ENCODE data around the gene TBL1X. TPM values are rescaled to one million over a fixed set of nuclear protein-coding genes. Genes with fewer than 3 reads are reported as not detected.

The TBL1X gene
- total and polyA plus RNA-seq, 2 of the 13 experiments (the other 11 are each of a cell fraction or from before 2014, with no cell fraction given) = 17.6 to 19.9 TPM

DNA sequence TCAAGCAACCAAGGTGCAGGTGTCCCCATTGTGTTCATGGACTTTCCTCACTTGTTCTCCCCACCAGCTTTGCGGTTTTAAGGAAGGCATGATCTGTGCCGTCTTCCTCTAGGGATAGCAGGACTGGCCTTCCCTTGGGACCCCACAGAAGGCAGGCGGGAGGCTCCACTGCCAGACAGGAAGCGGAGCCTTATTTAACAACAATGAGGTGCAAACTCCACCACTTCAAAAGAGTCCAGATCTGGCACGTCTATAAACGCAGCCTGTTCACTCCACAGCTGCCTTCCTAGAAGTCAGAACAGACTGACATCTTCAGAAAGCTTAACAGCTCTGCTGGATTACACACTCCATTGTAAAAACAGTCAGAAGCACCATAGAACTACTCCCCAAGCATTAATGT, 302.5 kb downstream of the TBL1X start:
- Histone ChIP-seq H3K27ac (ENCODE audit: extremely low read length, insufficient read depth, low read length) (no peak overlapping the region), H3K4me2 (ENCODE audit: low read depth, low read length) (peak overlapping the region; percentile 51), H4K20me1 (ENCODE audit: insufficient read depth, low read length) (no peaks in the 10 kb centered on the region), H2AFZ (ENCODE audit: low read length) (no peak overlapping the region), H3K36me3 (replicated peaks in 1 of 2; ENCODE audit: control insufficient read depth in 1 of 2, insufficient read depth in 2 of 2, low read length in 2 of 2) (no peaks in the 10 kb centered on the region), H3K9ac (ENCODE audit: insufficient read depth, low read depth, low read length) (no peak overlapping the region), H3K4me3 (replicated peaks in 1 of 3; ENCODE audit: insufficient read depth in 1 of 3, low read depth in 2 of 3, low read length in 3 of 3) (peak overlapping the region in 1 of 3 experiments; percentile 28; a peak in 2 of 6 replicates), H3K79me2 (ENCODE audit: insufficient read depth, low read length) (no peaks in the 10 kb centered on the region), H3K9me3 (ENCODE audit: low read length) (no peaks in the 10 kb centered on the region), H3K27me3 (ENCODE audit: control insufficient read depth in 1 of 2, insufficient read depth in 2 of 2, low read length in 2 of 2) (no peaks in the 10 kb centered on the region), H3K4me1 (ENCODE audit: insufficient read depth, low read length) (peaks cover 16% of the 10 kb centered on the region)
- peak; percentile 31 for DNase-seq (ENCODE audit: low spot score)
- ATAC-seq = peak; percentile 93
- FAIRE-seq = peak; percentile 32
- CTCF ChIA-PET (ENCODE audit: low intra/inter-chr PET ratio, low total read pairs) = no interaction called here
- WGBS (ENCODE audit: low lambda C conversion rate) = 0% methylated on average over 2 of the region's 6 CpGs
- intact Hi-C loops (cut with micrococcal nuclease; ENCODE audit: unreplicated experiment) (no loop called here), in situ Hi-C loops (cut with HindIII; ENCODE audit: extremely low pct_ligation_motif_present, low pct_unique_long_range_greater_than_20kb) (no loop called here)
- no TSS peak for BruUV-seq (replicated peaks)
- POLR2A ChIA-PET = interaction anchor here (0.9 kb wide), 1 partner anchor 10 kb away, joined by 5 read pairs; no protein-coding TSS in a partner anchor
- TF ChIP-seq ZNF383 (CRISPR knock-in tag; IDR thresholded peaks at IDR 0.05; ENCODE audit: borderline replicate concordance) (no peak), ZBTB37 (CRISPR knock-in tag; IDR thresholded peaks at IDR 0.05) (no peak), ZNF207 (IDR thresholded peaks at IDR 0.05; ENCODE audit: borderline replicate concordance) (no peak), SNAPC2 (CRISPR knock-in tag; IDR thresholded peaks at IDR 0.05) (no peak), RARA (CRISPR knock-in tag; IDR thresholded peaks at IDR 0.05) (0 out of 2 replicates have a peak, but pooled peaks have one; percentile 8), HIVEP1 (CRISPR knock-in tag; IDR thresholded peaks at IDR 0.05) (no peak), HNF4A (CRISPR knock-in tag; IDR thresholded peaks at IDR 0.05) (peak; percentile 31; the same call in 1 of the 2 replicates), ZFP36L1 (CRISPR knock-in tag; IDR thresholded peaks at IDR 0.05) (no peak), SOX13 (IDR thresholded peaks at IDR 0.05) (no peak), SOX13 (CRISPR knock-in tag; conservative IDR thresholded peaks at IDR 0.05 in 1 of 2, IDR thresholded peaks at IDR 0.05 in 1 of 2) (peak in 1 of 2 experiments; percentile 46; a peak in 2 of 4 replicates), BCL6 (CRISPR knock-in tag; IDR thresholded peaks at IDR 0.05) (peak; percentile 77), CBX2 (IDR thresholded peaks at IDR 0.05; ENCODE audit: low read depth, low read length) (no peak), CBX2 (CRISPR knock-in tag; IDR thresholded peaks at IDR 0.05; ENCODE audit: low read depth) (no peak), ELF3 (CRISPR knock-in tag; IDR thresholded peaks at IDR 0.05) (0 out of 2 replicates have a peak, but pooled peaks have one; percentile 11), ETV5 (CRISPR knock-in tag; IDR thresholded peaks at IDR 0.05; ENCODE audit: borderline replicate concordance) (peak; percentile 64; the same call in 1 of the 2 replicates), SOX5 (CRISPR knock-in tag; IDR thresholded peaks at IDR 0.05; ENCODE audit: borderline replicate concordance) (peak; percentile 64; the same call in 1 of the 2 replicates), ZNF124 (CRISPR knock-in tag; IDR thresholded peaks at IDR 0.05) (no peak), SOX6 (IDR thresholded peaks at IDR 0.05) (no peak), SOX6 (CRISPR knock-in tag; IDR thresholded peaks at IDR 0.05) (peak; percentile 51), RXRB (CRISPR knock-in tag; IDR thresholded peaks at IDR 0.05; ENCODE audit: borderline replicate concordance) (no peak), ZNF441 (CRISPR knock-in tag; IDR thresholded peaks at IDR 0.05; ENCODE audit: borderline replicate concordance) (no peak), PHF21A (CRISPR knock-in tag; IDR thresholded peaks at IDR 0.05) (no peak)
- TF ChIP-seq, protein P1, sequence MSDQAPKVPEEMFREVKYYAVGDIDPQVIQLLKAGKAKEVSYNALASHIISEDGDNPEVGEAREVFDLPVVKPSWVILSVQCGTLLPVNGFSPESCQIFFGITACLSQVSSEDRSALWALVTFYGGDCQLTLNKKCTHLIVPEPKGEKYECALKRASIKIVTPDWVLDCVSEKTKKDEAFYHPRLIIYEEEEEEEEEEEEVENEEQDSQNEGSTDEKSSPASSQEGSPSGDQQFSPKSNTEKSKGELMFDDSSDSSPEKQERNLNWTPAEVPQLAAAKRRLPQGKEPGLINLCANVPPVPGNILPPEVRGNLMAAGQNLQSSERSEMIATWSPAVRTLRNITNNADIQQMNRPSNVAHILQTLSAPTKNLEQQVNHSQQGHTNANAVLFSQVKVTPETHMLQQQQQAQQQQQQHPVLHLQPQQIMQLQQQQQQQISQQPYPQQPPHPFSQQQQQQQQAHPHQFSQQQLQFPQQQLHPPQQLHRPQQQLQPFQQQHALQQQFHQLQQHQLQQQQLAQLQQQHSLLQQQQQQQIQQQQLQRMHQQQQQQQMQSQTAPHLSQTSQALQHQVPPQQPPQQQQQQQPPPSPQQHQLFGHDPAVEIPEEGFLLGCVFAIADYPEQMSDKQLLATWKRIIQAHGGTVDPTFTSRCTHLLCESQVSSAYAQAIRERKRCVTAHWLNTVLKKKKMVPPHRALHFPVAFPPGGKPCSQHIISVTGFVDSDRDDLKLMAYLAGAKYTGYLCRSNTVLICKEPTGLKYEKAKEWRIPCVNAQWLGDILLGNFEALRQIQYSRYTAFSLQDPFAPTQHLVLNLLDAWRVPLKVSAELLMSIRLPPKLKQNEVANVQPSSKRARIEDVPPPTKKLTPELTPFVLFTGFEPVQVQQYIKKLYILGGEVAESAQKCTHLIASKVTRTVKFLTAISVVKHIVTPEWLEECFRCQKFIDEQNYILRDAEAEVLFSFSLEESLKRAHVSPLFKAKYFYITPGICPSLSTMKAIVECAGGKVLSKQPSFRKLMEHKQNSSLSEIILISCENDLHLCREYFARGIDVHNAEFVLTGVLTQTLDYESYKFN (CRISPR knock-in tag; conservative IDR thresholded peaks at IDR 0.05) = peak; percentile 29; the same call in 1 of the 2 replicates
